Measurements from ENCODE around the gene EGLN3. TPM values are rescaled to one million over a fixed set of nuclear protein-coding genes. Genes with fewer than 3 reads are reported as not detected.

Gene EGLN3
- total and polyA plus RNA-seq, 2 donors (not counting 3 experiments of a cell fraction or from before 2014, with no cell fraction given): 0.20 TPM; not detected in 1

GRCh38 chr14:33959692-33960151 is 8.8 kb upstream of the EGLN3 start:
- Histone ChIP-seq H3K9ac (replicated peaks; ENCODE audit: extremely low read depth, insufficient read depth, low read length) (no peak overlapping the region), H3K27me3 (ENCODE audit: control insufficient read depth in 2 of 2, insufficient read depth in 2 of 2, low read length in 2 of 2) (peaks cover 3 to 9% of the 10 kb centered on the region in 2 experiments), H3K79me2 (ENCODE audit: control insufficient read depth, insufficient read depth, low read length) (no peaks in the 10 kb centered on the region), H3K4me2 (ENCODE audit: insufficient read depth, low read length) (no peak overlapping the region), H3K36me3 (ENCODE audit: control insufficient read depth in 2 of 2, extremely low read depth in 1 of 2, insufficient read depth in 2 of 2, low read length in 2 of 2) (no peaks in the 10 kb centered on the region), H3K27ac (ENCODE audit: insufficient read depth, low read depth, low read length) (no peak overlapping the region), H4K20me1 (replicated peaks; ENCODE audit: control insufficient read depth, extremely low read depth, insufficient read depth, low read length) (no peaks in the 10 kb centered on the region), H3K4me1 (ENCODE audit: control insufficient read depth, extremely low read depth, insufficient read depth, low read length) (no peaks in the 10 kb centered on the region), H3K4me3 (replicated peaks in 1 of 3; ENCODE audit: insufficient read depth in 1 of 3, low read depth in 1 of 3, low read length in 3 of 3) (no peak overlapping the region), H3K9me3 (replicated peaks; ENCODE audit: control insufficient read depth, insufficient read depth, low read length) (no peaks in the 10 kb centered on the region), H2AFZ (ENCODE audit: low read depth, low read length) (no peak overlapping the region), H3K9me1 (replicated peaks; ENCODE audit: control insufficient read depth, extremely low read depth, insufficient read depth, low read length) (no peaks in the 10 kb centered on the region)
- dilution Hi-C loops (cut with MboI; ENCODE audit: extremely low pct_ligation_motif_present, low sequenced_read_pairs) (no loop called here), intact Hi-C loops (cut with micrococcal nuclease) (no loop called here)
- no TSS peak for BruUV-seq (replicated peaks)
- ChIA-PET CTCF (interaction anchor here (1.1 to 1.3 kb wide), 2 partner anchors 47 to 111 kb away, joined by 3 to 4 read pairs; no protein-coding TSS in a partner anchor), POLR2A (no interaction called here)
- TF ChIP-seq FOS (IDR thresholded peaks at IDR 0.05; ENCODE audit: borderline replicate concordance, insufficient read depth, low read length) (no peak), JUN (IDR thresholded peaks at IDR 0.05; ENCODE audit: borderline replicate concordance, insufficient read depth, insufficient read length, low read depth) (no peak), GATA2 (IDR thresholded peaks at IDR 0.05; ENCODE audit: insufficient read depth, insufficient read length, low read depth, low read length) (no peak), EZH2 (IDR thresholded peaks at IDR 0.05; ENCODE audit: borderline replicate concordance, low read depth, low read length, severe bottlenecking) (no peak), POLR2A (IDR thresholded peaks at IDR 0.05; ENCODE audit: low read depth, low read length) (no peak), CTCF (IDR thresholded peaks at IDR 0.05; ENCODE audit: extremely low read depth in 1 of 2, insufficient read depth in 1 of 2, low read depth in 1 of 2, low read length in 2 of 2) (no peak), MAX (IDR thresholded peaks at IDR 0.05; ENCODE audit: insufficient read depth, insufficient read length) (no peak), POLR2AphosphoS5 (IDR thresholded peaks at IDR 0.05; ENCODE audit: insufficient read depth, low read depth, low read length) (no peak), MYC (IDR thresholded peaks at IDR 0.05; ENCODE audit: low read depth, low read length) (no peak)
- no peak for DNase-seq (ENCODE audit: low read depth, low spot score)
- FAIRE-seq: no peak

Measured in endothelial cell of umbilical vein (primary cell).